ENCODE data around the gene SFXN5. TPM values are rescaled to one million over a fixed set of nuclear protein-coding genes. Genes with fewer than 3 reads are reported as not detected.

SFXN5 gene
- total RNA-seq, 1 donor from 2014 or later = 9.5 TPM

DNA sequence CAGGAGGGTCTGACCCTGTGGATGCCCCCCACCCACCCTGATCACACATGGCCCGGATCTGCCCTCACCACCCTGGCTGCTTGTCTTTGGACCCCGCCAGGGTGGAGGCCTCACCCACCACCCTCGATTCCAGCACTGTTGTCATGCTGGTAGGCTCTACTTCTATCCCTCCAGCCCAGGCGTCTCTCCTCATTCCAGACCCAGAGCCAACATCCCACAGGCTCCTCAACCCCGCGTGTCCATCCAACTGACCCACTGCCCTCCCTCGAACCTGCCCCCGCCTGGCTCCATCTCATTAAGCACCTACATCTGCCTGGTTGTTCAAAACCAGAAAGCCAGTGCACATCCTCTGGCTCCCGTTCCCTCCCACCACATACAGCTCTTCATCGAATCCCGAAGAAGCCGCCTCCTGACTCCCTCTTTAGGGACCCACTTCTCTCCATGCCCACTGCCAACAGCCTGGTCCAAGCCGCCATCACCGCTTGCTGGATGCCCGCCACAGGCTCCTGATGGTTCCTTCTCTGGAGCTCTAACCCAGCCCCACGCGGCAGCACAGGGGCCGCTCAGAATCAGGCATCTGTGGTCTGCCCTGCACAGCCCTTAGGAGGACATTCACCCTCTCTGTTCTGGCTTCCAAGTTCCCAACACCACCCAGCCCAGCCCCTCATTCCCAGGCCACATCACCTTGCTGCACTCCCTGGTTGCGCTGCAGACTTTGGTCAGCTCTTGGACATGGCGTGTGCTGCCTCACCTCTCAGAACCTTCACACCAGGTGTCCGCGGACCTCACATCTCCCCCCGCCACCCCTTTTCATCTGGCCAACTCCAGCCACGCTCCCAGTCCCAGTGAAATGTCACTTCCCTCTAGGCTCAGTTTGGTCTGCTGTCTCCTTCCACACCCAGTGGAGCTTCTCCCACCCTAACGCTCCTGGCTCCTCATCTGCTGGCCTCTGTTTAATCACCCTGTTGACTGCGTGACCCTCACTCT lies 111.2 kb downstream of the SFXN5 start:
- Mint-ChIP-seq H3K9me3 (no peaks in the 10 kb centered on the region), H3K27me3 (ENCODE audit: insufficient read depth) (no peaks in the 10 kb centered on the region), H3K27ac (no peak overlapping the region), H3K36me3 (ENCODE audit: low read depth) (no peaks in the 10 kb centered on the region), H3K4me3 (no peak overlapping the region), H3K4me1 (ENCODE audit: low read depth) (peaks cover 18% of the 10 kb centered on the region)
- intact Hi-C loops (cut with micrococcal nuclease) = no loop called here
- DNase-seq (ENCODE audit: low spot score) = no peak

DNA sequence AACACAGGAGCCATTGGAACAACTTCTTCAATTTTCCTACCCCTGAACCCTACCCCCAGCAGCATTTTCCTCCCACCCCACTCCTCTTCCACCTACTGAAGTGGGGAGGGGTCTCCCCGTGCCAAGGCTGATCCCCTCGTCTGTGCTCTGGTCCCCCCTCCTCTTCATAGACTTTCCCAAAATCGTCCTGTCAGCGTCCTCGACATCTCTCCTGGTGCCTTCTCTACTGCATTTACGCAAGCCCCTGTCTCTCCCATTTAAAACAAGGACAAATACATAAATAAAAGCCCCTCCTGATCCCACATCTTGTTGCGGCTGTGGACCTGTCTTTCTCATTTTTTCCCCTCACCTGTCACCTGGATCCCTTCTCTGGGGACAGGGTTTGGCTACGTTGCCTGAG lies 112.0 kb downstream of the SFXN5 start:
- intact Hi-C loops (cut with micrococcal nuclease) = no loop called here
- Mint-ChIP-seq H3K9me3 (no peaks in the 10 kb centered on the region), H3K36me3 (ENCODE audit: low read depth) (no peaks in the 10 kb centered on the region), H3K27me3 (ENCODE audit: insufficient read depth) (no peaks in the 10 kb centered on the region), H3K4me3 (no peak overlapping the region), H3K4me1 (ENCODE audit: low read depth) (peaks cover 22% of the 10 kb centered on the region), H3K27ac (no peak overlapping the region)
- DNase-seq (ENCODE audit: low spot score) = no peak

DNA sequence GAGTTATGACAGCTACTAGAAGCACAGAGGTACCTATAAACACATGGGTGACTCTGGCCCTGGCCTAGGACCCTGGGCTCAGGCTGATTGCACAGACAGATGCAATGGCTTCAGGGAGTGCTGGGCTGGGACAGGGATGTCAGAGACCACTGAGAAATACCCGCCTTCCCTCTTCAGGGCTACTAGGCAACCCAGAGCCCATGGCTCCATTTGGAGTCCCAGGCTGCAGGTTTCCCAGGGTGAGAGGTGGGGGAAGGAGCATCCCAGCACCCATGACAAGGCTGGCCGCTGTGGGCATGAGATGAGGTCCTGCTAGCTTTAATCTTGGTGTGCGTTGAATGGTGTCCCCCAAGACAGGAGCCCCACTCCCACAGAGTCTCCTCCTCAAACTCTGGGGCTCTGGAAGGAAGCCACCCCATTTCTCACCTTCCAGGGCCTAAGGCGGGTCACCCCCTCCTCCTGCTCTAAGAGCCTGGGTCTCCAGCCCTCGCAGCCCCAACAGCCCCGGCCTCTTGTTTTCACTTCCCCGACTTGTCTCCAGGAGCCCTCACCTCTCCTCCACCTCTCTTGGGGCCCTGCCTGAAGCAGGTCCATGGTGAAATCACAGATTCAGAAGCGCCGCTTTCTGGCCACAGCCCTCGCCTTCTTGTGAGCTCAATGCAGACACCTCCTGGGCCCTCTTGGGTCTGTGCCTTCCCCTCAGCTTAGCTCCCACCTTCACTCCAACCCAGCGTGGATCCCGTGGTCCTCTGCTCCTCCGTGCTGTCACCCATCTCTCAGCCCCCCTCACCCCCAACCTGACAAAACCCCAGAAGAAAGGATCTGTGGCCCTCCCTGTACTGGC lies 112.7 kb downstream of the SFXN5 start:
- Mint-ChIP-seq H3K36me3 (ENCODE audit: low read depth) (no peaks in the 10 kb centered on the region), H3K27me3 (ENCODE audit: insufficient read depth) (no peaks in the 10 kb centered on the region), H3K4me1 (ENCODE audit: low read depth) (peaks cover 30% of the 10 kb centered on the region), H3K9me3 (no peaks in the 10 kb centered on the region), H3K4me3 (no peak overlapping the region), H3K27ac (no peak overlapping the region)
- no peak for DNase-seq (ENCODE audit: low spot score)
- intact Hi-C loops (cut with micrococcal nuclease) = no loop called here

DNA sequence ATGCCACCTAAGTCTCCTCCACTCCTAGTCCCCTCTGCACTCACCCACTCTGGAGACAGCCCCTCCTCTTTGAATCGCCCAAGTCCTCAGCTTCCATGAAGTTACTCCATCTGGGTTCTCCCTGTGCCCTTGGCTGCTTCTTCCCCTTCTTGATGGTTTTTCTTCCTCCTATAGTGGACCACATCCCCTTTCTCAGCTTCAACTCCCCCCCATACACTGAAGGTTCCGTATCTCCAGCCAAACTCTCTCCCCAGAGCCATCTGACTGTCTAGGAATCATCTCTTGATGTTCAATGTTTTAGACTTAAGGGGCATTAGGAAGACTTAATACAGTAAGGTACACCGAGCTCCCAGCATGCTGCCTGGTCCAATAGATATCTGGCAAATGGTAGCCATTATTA lies 114.6 kb downstream of the SFXN5 start:
- Mint-ChIP-seq H3K27ac (no peak overlapping the region), H3K36me3 (ENCODE audit: low read depth) (no peaks in the 10 kb centered on the region), H3K27me3 (ENCODE audit: insufficient read depth) (no peaks in the 10 kb centered on the region), H3K9me3 (no peaks in the 10 kb centered on the region), H3K4me1 (ENCODE audit: low read depth) (peaks cover 39% of the 10 kb centered on the region), H3K4me3 (no peak overlapping the region)
- no peak for DNase-seq (ENCODE audit: low spot score)
- intact Hi-C loops (cut with micrococcal nuclease) = no loop called here

DNA sequence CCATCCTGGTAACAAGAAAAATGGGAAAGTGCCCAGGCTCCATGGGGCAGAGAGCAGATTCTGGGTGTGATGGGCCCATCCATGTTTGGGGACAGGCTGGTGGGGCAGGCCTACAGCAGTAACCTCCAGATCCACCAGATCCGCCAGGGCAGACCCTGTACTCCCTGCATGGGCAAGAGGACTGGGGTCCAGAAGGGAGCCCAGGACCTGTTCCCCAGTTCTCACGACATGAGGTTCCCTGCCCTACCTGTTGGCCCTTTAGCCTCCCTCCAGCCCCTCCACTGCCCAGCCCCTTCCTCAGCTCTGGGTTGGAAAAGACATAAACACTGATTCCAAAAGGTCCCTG lies 115.5 kb downstream of the SFXN5 start:
- intact Hi-C loops (cut with micrococcal nuclease) = no loop called here
- Mint-ChIP-seq H3K27ac (no peak overlapping the region), H3K27me3 (ENCODE audit: insufficient read depth) (no peaks in the 10 kb centered on the region), H3K4me3 (no peak overlapping the region), H3K4me1 (ENCODE audit: low read depth) (peaks cover 39% of the 10 kb centered on the region), H3K9me3 (no peaks in the 10 kb centered on the region), H3K36me3 (ENCODE audit: low read depth) (no peaks in the 10 kb centered on the region)
- DNase-seq (ENCODE audit: low spot score) = no peak

DNA sequence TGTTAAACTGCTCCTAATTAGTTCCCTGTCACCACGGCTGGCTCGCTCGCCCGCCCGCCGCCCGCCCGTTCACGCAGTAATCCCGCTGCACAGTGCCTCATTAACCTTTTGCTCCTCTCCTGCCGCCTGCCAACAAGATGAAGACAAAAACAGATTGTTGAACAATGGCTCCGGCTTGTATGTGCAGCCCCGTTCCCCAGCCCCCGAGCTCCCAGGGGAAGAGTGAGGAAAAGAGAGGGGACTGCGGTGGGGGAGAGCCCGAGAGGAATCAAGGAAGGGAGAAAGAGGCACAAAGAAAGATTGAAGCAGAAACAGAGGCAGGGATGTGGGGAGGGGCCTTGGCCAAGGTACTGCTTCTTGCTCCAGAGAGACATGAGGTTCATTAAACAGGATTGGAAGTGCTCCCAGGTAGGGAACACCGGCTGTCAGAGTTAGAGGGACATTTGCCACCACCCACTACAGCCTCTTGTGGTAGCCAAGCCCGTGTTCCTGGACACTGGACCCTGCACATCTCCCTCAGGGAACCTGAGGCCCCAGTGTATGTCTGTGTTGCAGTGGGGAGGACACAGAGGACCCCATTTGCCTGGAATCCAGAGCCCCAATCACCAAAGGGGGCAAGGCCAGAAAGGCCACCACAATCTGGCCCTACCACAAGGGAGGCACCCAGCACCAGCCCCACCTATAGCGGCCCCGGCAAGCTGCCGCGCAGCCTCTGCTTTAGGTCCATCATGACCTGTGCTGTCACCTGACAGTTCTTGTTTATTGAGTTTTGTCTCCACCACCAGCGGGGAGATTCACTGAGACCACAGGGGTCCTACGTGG lies 116.1 kb downstream of the SFXN5 start:
- Mint-ChIP-seq H3K9me3 (no peaks in the 10 kb centered on the region), H3K4me3 (peak overlapping the region; percentile 1), H3K27ac (peak overlapping the region; percentile 8), H3K36me3 (ENCODE audit: low read depth) (no peaks in the 10 kb centered on the region), H3K4me1 (ENCODE audit: low read depth) (peaks cover 39% of the 10 kb centered on the region), H3K27me3 (ENCODE audit: insufficient read depth) (no peaks in the 10 kb centered on the region)
- no peak for DNase-seq (ENCODE audit: low spot score)
- intact Hi-C loops (cut with micrococcal nuclease) = no loop called here

DNA sequence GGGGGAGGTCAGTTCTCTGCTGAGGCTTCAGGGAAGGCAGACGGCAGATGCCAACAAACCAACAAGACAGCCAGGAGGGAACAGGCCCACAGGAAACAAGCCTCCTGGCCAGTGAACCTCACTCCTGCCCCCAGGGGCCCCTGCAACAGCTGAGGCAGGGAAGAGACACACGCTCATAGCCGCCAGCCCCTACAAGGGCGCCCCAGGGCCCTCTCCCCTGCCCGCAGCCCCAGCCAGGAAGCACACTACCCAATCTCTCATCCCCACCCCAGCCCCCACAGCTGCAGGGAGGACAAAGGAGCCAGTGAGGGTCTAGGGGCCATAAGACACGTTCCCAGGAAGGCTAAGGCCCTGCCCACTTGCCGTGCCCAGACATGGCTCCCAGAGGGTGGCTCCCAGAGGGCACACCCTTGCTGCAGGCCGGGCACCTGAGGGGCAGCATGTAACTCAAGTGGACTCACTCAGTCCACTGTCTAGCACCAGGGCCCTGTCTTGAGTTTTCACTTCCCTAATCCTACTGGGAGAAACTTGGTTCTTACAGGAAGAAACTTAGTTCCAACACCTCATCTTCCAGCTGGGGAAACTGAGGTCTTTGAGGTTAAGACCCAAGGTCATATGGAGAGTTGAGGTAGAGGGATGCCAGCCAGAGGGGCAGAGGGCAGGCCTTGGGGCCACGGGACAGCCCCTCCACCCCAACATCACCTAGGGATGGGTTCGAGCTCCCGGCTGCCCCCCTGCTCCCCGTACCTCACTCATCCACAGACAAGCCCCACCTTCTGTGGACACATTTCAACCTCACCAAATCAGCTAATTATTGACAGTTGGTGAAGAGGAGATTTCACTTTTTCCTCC lies 116.9 kb downstream of the SFXN5 start:
- Mint-ChIP-seq H3K4me3 (peak overlapping the region; percentile 79), H3K9me3 (no peaks in the 10 kb centered on the region), H3K4me1 (ENCODE audit: low read depth) (peaks cover 37% of the 10 kb centered on the region), H3K36me3 (ENCODE audit: low read depth) (no peaks in the 10 kb centered on the region), H3K27me3 (ENCODE audit: insufficient read depth) (no peaks in the 10 kb centered on the region), H3K27ac (peak overlapping the region; percentile 88)
- no peak for DNase-seq (ENCODE audit: low spot score)
- intact Hi-C loops (cut with micrococcal nuclease) = no loop called here

DNA sequence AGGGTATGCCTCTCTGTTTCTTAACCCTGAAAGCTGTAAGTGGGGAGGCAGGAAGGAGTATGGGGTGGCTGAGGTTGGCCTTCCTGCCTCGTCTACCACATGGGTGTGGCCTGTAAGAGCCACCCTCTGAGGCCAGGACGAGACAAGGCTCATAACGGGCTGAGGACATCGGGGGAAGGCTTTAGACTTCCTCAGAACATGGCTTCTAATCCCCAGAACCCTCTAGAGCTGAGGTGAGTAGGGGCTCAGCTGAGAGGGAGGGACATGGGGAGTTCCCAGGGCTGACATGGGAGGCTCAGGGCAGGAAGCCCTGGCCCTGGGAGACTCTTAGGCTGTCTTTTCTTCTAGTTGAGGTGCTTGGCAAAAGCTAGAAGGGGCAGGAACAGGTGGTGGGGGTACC lies 117.5 kb downstream of the SFXN5 start:
- no peaks in the 10 kb centered on the region for H3K36me3 Mint-ChIP-seq (ENCODE audit: low read depth)
- H3K4me3 Mint-ChIP-seq = peak overlapping the region; percentile 79
- H3K27me3 Mint-ChIP-seq (ENCODE audit: insufficient read depth) = no peaks in the 10 kb centered on the region
- H3K9me3 Mint-ChIP-seq = no peaks in the 10 kb centered on the region
- peak; percentile 47 for DNase-seq (ENCODE audit: low spot score)
- peaks cover 32% of the 10 kb centered on the region for H3K4me1 Mint-ChIP-seq (ENCODE audit: low read depth)
- peak overlapping the region; percentile 88 for H3K27ac Mint-ChIP-seq
- intact Hi-C loops (cut with micrococcal nuclease) = no loop called here

DNA sequence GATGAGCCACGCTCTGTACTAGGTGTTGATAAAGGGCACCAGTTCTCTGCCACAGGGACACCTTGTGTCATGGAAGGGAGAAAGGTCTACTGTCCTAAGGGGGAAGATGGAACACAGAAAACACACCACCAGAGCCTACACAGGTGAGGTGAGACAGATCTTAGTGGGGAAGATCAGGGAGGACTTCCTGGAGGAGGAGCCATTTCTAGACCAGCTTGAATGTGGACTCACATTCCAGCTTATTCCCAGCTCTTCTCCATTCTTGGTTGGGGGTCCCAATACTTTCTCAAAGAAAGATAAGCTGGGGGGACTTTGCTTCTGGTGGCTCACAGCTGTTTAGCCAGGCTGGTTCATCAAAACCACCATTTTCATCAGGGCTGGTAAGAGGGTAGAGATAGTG lies 118.0 kb downstream of the SFXN5 start:
- Mint-ChIP-seq H3K27ac (peak overlapping the region; percentile 88), H3K9me3 (no peaks in the 10 kb centered on the region), H3K36me3 (ENCODE audit: low read depth) (no peaks in the 10 kb centered on the region), H3K4me3 (peak overlapping the region; percentile 79), H3K4me1 (ENCODE audit: low read depth) (peaks cover 32% of the 10 kb centered on the region), H3K27me3 (ENCODE audit: insufficient read depth) (no peaks in the 10 kb centered on the region)
- DNase-seq (ENCODE audit: low spot score) = no peak
- intact Hi-C loops (cut with micrococcal nuclease) = no loop called here

DNA sequence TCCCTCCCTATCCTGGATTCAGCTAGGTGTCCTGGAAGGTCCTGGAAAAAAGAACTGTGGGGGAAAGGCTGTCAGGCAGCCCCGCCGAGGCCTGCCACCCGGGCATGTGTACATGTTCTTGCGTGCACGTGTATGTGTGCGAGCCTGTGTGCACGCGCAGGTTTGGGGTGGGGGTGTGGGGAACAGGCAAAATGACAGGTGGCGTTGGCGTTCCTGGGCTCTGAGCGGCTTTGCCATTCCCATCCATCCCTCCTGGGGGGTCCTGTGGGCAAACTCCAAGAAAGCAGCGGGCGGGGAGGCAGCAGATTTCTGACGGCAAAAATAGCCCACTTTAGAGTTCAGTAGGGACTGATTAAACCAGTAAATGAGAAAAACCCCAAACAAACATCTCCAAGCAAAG lies 118.6 kb downstream of the SFXN5 start:
- Mint-ChIP-seq H3K9me3 (no peaks in the 10 kb centered on the region), H3K4me3 (peak overlapping the region; percentile 79), H3K4me1 (ENCODE audit: low read depth) (peaks cover 32% of the 10 kb centered on the region), H3K27me3 (ENCODE audit: insufficient read depth) (no peaks in the 10 kb centered on the region), H3K27ac (peak overlapping the region; percentile 88), H3K36me3 (ENCODE audit: low read depth) (no peaks in the 10 kb centered on the region)
- DNase-seq (ENCODE audit: low spot score) = no peak
- intact Hi-C loops (cut with micrococcal nuclease) = no loop called here

DNA sequence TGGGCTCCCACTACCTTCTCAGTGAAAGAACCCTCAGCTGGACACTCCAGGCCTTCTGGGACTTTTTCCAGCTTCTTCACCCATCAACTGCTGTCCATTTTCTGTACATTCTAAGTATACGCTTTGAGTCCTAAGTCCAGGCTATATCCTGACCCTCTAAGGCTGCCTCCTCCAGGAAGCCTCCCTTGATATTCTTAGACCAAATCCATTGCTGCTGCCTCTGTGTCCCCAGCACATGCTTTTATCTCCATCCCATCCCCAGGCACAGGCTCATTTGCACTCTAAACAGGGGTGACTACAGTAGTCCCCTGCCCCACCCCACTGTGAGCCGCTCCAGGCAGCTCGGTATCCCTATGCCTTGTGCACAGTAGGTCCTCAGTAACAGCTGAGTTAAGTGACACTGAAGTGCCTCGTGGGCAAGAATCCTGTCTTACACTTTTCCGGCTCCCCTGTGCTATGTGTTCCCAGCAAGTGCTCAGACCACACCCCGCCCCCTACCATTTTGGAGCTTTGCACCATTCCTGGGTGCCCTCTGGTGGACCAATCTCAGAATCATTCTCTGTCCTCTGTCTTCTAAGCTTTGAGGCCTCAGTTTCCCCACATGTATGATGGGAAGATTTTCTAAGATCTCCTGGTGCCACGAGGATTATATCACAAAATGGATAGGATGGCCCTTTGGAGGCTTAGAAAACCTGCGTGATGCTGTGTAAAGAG lies 119.2 kb downstream of the SFXN5 start:
- Mint-ChIP-seq H3K4me3 (no peak overlapping the region), H3K27me3 (ENCODE audit: insufficient read depth) (peaks cover 2% of the 10 kb centered on the region), H3K36me3 (ENCODE audit: low read depth) (no peaks in the 10 kb centered on the region), H3K9me3 (no peaks in the 10 kb centered on the region), H3K4me1 (ENCODE audit: low read depth) (peaks cover 32% of the 10 kb centered on the region), H3K27ac (no peak overlapping the region)
- intact Hi-C loops (cut with micrococcal nuclease) = no loop called here
- no peak for DNase-seq (ENCODE audit: low spot score)
